ENCODE measurements around the gene PPARD.

PPARD gene

GRCh38 chr6:35354361-35355135 lies 12.2 kb downstream of the PPARD start:
- DNase-seq (ENCODE audit: low read depth in 3 of 3), result no peak

- no peak for DNase-seq (ENCODE audit: low read depth in 3 of 3)
Measured at GRCh38 chr6:35356391-35356790, 14.0 kb downstream of the PPARD start.

GRCh38 chr6:35357677-35358076 lies 15.3 kb downstream of the PPARD start:
- DNase-seq (ENCODE audit: low read depth in 3 of 3), result no peak

GRCh38 chr6:35358086-35358485 lies 15.7 kb downstream of the PPARD start:
- DNase-seq (ENCODE audit: low read depth in 3 of 3), result no peak

- no peak for DNase-seq (ENCODE audit: low read depth in 3 of 3)
Measured at GRCh38 chr6:35359346-35359743, 17.0 kb downstream of the PPARD start.

- DNase-seq (ENCODE audit: low read depth in 3 of 3), result no peak
Measured at GRCh38 chr6:35359744-35360348, 17.5 kb downstream of the PPARD start.

- no peak for DNase-seq (ENCODE audit: low read depth in 3 of 3)
Measured at GRCh38 chr6:35360349-35361138, 18.2 kb downstream of the PPARD start.

- no peak for DNase-seq (ENCODE audit: low read depth in 3 of 3)
Measured at GRCh38 chr6:35362200-35362599, 19.8 kb downstream of the PPARD start.

GRCh38 chr6:35363293-35363750 lies 21.0 kb downstream of the PPARD start:
- DNase-seq (ENCODE audit: low read depth in 3 of 3), result no peak

- no peak for DNase-seq (ENCODE audit: low read depth in 3 of 3)
Measured at GRCh38 chr6:35365594-35366203, 23.3 kb downstream of the PPARD start.

- no peak for DNase-seq (ENCODE audit: low read depth in 3 of 3)
Measured at GRCh38 chr6:35366204-35366596, 23.8 kb downstream of the PPARD start.

GRCh38 chr6:35367646-35368037 lies 25.3 kb downstream of the PPARD start:
- no peak for DNase-seq (ENCODE audit: low read depth in 3 of 3)

- DNase-seq (ENCODE audit: low read depth in 3 of 3), result no peak
Measured at GRCh38 chr6:35368038-35368887, 25.9 kb downstream of the PPARD start.

- peak in 1 of 3 experiments; percentile 27 for DNase-seq (ENCODE audit: low read depth in 3 of 3)
Measured at GRCh38 chr6:35370124-35370741, 27.9 kb downstream of the PPARD start.

- no peak for DNase-seq (ENCODE audit: low read depth in 3 of 3)
Measured at GRCh38 chr6:35370785-35371493, 28.6 kb downstream of the PPARD start.

GRCh38 chr6:35371494-35372262 lies 29.3 kb downstream of the PPARD start:
- DNase-seq (ENCODE audit: low read depth in 3 of 3), result no peak

- DNase-seq (ENCODE audit: low read depth in 3 of 3), result no peak
Measured at GRCh38 chr6:35372633-35373032, 30.3 kb downstream of the PPARD start.

GRCh38 chr6:35376281-35376680 lies 33.9 kb downstream of the PPARD start:
- DNase-seq (ENCODE audit: low read depth in 3 of 3), result no peak

- DNase-seq (ENCODE audit: low read depth in 3 of 3), result no peak
Measured at GRCh38 chr6:35377002-35377401, 34.6 kb downstream of the PPARD start.

Data from stimulated activated CD4-positive, alpha-beta T cell treated with anti-CD3 and anti-CD28 coated beads, TNF-alpha, amount 100 ng/mL, for 4 hours (primary cell).